Measurements from ENCODE around the gene LDLR.

LDLR gene

GRCh38 chr19:11089254-11090013 lies at the start of gene LDLR:
Gene LDLR (plus strand): TSS chr19:11089463. CDS start chr19:11089549, 86 bp downstream.
- FAIRE-seq, result no peak
- DNase-seq (ENCODE audit: insufficient read length, low spot score), result peak; percentile 91

DNA sequence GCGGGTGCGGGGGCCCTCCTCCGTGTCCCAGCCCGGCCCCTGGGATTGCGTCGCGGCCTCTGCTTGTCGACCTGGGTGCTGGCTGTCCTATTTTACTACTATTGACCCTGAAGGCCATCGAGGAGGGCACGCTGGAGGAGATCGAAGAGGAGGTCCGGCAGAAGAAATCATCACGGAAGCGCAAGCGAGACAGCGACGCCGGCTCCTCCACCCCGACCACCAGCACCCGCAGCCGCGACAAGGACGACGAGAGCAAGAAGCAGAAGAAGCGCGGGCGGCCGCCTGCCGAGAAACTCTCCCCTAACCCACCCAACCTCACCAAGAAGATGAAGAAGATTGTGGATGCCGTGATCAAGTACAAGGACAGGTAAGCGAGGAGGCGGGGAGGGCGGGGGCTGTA lies 48.1 kb upstream of the LDLR start:
- FAIRE-seq, result no peak
- DNase-seq (ENCODE audit: insufficient read length, low spot score), result no peak

- DNase-seq (ENCODE audit: insufficient read length, low spot score), result no peak
- no peak for FAIRE-seq
These were observed 47.2 kb upstream of the LDLR start for GRCh38 chr19:11041966-11042627.

DNA sequence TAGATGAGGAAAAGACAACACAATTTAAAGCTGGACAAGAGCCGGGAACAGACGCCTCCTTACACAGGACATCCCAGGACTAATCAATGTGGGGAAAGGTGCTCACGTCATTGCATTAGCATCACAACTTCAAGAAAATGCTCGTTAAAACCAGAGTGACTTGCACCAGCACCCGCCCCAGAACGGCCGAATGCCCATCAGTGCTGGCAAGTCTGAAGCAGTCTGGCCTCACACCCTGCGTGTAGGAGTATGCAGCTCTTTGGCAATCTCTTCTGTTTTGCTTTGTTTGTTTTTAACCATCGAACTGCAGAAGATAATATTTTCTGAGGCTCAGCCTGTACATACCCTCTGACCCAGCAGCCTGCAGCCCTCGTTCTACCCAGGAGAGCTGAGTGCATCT lies 44.8 kb upstream of the LDLR start:
- DNase-seq (ENCODE audit: insufficient read length, low spot score) (no peak), FAIRE-seq (no peak)

DNA sequence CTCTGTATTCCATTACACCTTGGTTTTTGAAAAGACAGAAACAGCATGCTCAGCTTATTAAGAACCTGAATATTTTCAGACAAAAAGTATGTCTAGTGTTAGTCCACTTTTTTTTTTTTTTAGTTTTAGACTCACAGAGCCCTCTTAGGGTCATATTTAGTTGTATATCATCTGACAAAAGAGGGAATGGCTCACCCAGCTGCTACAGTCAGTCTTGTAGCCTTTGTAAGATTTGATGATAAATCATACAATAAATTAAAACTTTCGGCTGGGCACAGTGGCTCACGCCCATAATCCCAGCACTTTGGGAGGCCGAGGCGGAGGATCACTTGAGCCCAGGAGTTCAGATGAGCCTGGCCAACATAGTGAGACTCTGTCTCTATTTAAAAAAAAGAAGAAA lies 43.7 kb upstream of the LDLR start:
- DNase-seq (ENCODE audit: insufficient read length, low spot score) (no peak), FAIRE-seq (no peak)

DNA sequence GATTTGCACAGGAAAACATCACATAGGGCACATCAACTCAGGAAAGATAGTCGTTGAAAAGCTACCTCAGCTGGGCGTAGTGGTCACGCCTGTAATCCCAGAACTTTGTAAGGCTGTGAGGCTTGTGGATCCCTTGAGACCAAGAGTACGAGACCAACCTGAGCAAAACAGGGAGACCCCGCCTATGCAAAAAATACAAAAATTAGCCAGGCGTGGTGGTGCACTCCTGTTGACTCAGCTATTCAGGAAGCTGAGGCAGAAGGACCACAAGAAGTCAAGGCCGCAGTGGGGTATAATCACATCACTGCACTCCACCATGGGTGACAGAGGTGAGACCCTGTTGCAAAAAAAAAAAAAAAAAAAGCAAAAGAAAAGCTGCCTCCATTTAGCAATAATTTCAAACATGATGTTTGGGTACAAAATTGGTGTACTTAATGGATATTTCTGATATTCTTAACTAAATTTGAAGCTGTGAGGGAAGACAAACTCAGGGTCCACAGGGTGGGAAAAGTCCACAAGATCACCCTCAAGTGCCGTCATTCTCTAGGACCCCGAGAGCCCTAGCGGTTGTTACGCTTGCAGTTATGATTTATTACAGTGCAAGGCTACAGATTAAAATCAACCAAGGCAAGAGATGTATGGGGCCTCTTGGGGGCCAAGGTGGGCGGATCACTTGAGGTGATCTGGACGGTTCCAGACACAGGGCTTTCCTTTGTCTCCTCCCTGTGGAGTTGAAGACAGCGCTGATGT lies 42.5 kb upstream of the LDLR start:
- FAIRE-seq (no peak), DNase-seq (ENCODE audit: insufficient read length, low spot score) (no peak)

GRCh38 chr19:11047866-11048265 lies 41.4 kb upstream of the LDLR start:
- DNase-seq (ENCODE audit: insufficient read length, low spot score), result no peak
- no peak for FAIRE-seq

GRCh38 chr19:11050323-11051114 lies 38.7 kb upstream of the LDLR start:
- DNase-seq (ENCODE audit: insufficient read length, low spot score), result no peak
- no peak for FAIRE-seq

DNA sequence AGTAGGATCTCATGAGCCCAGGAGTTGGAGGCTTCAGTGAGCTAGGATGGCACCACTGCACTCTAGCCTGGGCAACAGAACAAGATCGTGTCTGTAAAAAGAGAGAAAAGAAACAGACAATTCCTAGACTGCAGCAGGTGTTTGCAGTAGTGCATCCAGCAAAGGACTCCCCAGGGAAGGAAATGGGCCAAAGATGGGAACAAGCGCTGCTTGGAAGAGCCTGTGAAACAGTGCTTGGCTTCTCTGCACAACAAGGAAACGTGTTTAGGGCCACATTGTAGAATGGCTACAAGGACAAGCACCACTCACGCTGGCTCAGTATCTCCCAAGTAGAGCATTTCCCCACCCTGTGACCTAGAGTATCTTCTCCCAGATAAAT lies 35.5 kb upstream of the LDLR start:
- no peak for DNase-seq (ENCODE audit: insufficient read length, low spot score)
- FAIRE-seq, result no peak

DNA sequence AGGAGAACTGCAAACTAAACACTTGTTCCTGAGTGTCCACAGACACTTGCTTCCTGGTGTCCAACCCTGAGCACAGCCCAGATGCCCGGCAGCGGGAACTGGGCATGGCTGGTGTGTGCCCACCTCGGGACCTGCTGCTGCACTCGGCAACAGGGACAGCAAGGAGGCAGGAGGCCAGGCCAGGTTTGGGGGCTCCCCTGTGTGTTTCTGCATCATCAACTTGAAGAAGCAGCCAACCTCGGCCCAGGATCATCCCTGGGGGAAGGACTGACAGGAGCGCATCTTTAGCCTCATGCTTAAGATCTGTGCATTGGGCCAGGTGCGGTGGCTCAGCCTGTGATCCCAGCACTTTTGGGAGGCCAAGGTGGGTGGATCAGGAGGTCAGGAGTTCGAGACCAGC lies 35.1 kb upstream of the LDLR start:
- no peak for FAIRE-seq
- no peak for DNase-seq (ENCODE audit: insufficient read length, low spot score)

DNA sequence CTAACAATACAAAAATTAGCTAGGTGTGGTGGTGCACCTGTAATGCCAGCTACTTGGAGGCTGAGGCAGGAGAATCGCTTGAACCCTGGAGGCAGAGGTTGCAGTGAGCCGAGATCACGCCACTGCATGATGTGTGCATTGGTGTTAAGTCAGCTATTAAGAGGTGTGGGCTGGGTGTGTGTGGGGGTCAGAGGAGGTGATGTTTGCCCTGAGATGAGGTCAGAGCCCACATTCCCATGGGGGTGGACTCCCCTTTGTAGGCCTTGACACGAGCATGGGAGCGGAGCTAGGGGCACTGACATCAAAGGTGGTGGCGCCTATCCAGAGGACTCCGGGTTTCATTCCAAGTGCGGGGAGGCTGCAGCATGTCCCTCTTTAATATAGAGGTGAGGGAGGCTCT lies 34.6 kb upstream of the LDLR start:
- DNase-seq (ENCODE audit: insufficient read length, low spot score) (no peak), FAIRE-seq (no peak)

DNA sequence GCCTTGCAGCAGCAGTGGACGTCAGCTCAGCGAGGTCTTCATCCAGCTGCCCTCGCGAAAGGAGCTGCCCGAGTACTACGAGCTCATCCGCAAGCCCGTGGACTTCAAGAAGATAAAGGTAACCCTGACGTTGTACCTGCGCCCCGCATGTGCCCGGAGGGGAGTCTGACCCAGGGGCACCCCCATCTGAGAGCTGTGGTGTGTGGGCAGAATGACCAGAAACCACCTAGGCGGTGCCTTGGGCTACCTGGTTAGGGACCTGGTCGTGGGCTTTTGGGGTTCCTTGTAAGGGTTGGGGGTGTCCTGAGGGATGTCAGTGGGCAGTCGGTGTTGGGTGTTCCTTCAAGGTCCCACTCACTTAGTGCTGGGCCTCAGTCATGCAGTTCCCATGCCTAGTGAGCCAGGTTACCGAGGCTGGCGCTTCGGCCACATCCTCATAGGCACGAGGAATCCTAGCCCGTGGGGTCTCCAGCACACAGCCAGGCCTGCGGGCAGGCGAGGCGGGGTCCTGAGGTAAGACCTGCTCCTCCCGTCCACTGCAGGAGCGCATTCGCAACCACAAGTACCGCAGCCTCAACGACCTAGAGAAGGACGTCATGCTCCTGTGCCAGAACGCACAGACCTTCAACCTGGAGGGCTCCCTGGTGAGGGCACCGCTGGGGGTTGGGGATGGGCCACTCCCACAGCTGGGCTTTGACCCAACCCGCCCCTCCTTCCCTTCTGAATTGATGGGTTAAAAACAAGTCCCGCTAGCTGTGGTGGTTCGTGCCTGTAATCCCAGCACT lies 30.8 kb upstream of the LDLR start:
- FAIRE-seq (peak; percentile 16), DNase-seq (ENCODE audit: insufficient read length, low spot score) (no peak)

DNA sequence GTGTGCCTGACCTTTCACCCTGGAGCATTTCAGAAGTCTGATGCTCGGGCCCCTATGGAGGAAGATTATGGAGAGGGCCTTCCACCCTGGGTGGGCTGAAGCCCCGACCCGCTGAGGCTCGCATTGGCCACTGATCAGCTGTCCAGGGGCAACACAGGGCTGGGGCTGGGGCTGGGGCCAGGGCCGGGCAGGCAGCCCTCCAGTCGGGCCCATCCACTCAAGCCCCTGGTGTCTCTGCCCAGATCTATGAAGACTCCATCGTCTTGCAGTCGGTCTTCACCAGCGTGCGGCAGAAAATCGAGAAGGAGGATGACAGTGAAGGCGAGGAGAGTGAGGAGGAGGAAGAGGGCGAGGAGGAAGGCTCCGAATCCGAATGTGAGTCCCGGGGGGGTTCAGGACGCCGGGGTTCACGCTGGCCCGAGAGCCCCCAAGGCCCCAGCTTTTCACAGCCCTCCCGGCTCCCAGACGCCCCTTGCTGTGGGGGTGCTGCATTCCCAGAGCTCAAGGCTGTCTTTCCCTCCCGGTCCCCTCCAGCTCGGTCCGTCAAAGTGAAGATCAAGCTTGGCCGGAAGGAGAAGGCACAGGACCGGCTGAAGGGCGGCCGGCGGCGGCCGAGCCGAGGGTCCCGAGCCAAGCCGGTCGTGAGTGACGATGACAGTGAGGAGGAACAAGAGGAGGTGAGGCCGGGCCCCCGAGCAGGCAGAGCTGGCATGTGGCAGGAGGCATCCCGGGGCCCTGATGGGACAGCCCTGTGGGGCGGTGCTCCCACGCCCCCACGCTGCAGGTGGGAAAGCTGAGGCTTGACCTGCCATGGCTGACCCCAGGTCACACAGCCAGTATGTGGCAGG lies 29.5 kb upstream of the LDLR start:
- FAIRE-seq, result no peak
- DNase-seq (ENCODE audit: insufficient read length, low spot score), result no peak

DNA sequence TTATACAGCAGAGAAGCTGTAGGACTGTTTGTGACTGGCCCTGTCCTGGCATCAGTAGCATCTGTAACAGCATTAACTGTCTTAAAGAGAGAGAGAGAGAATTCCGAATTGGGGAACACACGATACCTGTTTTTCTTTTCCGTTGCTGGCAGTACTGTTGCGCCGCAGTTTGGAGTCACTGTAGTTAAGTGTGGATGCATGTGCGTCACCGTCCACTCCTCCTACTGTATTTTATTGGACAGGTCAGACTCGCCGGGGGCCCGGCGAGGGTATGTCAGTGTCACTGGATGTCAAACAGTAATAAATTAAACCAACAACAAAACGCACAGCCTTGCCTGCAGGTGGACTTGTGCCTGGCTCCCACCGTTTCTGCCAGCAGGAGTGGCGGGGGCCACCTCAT lies 27.3 kb upstream of the LDLR start:
- FAIRE-seq (peak; percentile 54), DNase-seq (ENCODE audit: insufficient read length, low spot score) (no peak)

DNA sequence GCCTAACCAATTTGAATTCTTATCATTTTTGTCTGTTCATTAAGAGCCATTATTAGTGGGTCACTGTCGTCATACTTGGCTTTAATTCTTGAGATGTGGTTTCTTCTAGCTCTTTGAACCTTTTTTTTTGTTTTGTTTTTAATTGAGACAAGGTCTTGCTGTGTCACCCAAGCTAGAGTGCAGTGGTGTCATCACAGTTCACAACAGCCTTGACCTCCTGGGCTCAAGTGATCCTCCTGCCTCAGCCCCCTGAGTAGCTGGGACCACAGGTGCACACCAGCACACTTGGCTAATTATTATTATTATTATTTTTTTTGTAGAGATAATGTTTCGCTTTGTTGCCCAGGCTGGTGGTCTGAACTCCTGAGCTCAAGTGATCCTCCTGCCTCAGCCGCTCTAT lies 25.8 kb upstream of the LDLR start:
- FAIRE-seq (no peak), DNase-seq (ENCODE audit: insufficient read length, low spot score) (no peak)

- no peak for FAIRE-seq
- DNase-seq (ENCODE audit: insufficient read length, low spot score), result no peak
These were observed 24.4 kb upstream of the LDLR start for GRCh38 chr19:11064831-11065303.

- no peak for FAIRE-seq
These were observed 22.9 kb upstream of the LDLR start for GRCh38 chr19:11066326-11066725.

GRCh38 chr19:11067356-11068113 lies 21.7 kb upstream of the LDLR start:
- DNase-seq (ENCODE audit: insufficient read length, low spot score), result no peak
- no peak for FAIRE-seq

More at GRCh38 chr19:11066326-11066725, 22.9 kb upstream of the LDLR start:
- no peak for DNase-seq (ENCODE audit: insufficient read length, low spot score)
